GM06990 (cell line): ENCODE results near the gene SYTL5.

Experiments used
- DNase-seq: peaks from one replicate; pipeline ENCODE4 v3.0.0-alpha.2; 2011; ENCODE audit not compliant: insufficient read length; ENCODE audit errors: extremely low read depth
- H3K27me3 ChIP-seq: replicated peaks from 2 replicates; pipeline ENCODE4 v1.6.0; 2011; ENCODE audit warnings: low read length; ENCODE audit not compliant: control insufficient read depth, insufficient read depth
- H3K36me3 ChIP-seq: 2 replicates; pipeline ENCODE4 v1.5.1; 2011; ENCODE audit warnings: low read length; ENCODE audit not compliant: control insufficient read depth, insufficient read depth
- H3K4me3 ChIP-seq: replicated peaks from 2 replicates; pipeline ENCODE4 v1.5.1; 2011; ENCODE audit warnings: low read depth, mild to moderate bottlenecking, control low read depth, low read length
- TF ChIP-seq, protein P1 (sequence below): IDR thresholded peaks from 2 replicates; pipeline ENCODE4 v1.5.1; 2011; ENCODE audit warnings: low read length, control low read depth, mild to moderate bottlenecking, inconsistent platforms; ENCODE audit not compliant: insufficient read depth, poor library complexity, severe bottlenecking

Gene SYTL5

DNA sequence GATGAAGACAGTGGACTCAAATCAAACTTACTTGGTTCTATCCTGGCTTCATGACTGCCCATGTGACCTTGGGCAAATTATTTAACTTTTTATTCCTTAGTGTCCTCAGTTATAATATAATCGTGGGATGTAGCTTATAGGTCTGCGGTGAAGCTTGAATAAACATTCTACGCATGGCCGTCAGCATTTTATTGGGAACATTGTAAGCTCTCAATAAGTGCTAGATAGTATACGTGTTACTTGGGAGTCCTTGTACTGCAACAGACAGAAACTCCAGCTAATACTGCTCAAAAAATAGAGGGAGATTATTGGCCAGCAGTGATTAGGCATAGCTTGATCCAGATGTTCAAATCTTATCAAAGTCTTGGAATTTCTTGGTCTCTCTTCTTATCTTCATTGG lies 104.8 kb downstream of the SYTL5 start:
- TF ChIP-seq, protein P1, sequence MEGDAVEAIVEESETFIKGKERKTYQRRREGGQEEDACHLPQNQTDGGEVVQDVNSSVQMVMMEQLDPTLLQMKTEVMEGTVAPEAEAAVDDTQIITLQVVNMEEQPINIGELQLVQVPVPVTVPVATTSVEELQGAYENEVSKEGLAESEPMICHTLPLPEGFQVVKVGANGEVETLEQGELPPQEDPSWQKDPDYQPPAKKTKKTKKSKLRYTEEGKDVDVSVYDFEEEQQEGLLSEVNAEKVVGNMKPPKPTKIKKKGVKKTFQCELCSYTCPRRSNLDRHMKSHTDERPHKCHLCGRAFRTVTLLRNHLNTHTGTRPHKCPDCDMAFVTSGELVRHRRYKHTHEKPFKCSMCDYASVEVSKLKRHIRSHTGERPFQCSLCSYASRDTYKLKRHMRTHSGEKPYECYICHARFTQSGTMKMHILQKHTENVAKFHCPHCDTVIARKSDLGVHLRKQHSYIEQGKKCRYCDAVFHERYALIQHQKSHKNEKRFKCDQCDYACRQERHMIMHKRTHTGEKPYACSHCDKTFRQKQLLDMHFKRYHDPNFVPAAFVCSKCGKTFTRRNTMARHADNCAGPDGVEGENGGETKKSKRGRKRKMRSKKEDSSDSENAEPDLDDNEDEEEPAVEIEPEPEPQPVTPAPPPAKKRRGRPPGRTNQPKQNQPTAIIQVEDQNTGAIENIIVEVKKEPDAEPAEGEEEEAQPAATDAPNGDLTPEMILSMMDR: no peak
- H3K4me3 ChIP-seq: no peak overlapping the region
- H3K36me3 ChIP-seq: no peaks in the 10 kb centered on the region
- H3K27me3 ChIP-seq: no peaks in the 10 kb centered on the region
- DNase-seq: no peak

DNA sequence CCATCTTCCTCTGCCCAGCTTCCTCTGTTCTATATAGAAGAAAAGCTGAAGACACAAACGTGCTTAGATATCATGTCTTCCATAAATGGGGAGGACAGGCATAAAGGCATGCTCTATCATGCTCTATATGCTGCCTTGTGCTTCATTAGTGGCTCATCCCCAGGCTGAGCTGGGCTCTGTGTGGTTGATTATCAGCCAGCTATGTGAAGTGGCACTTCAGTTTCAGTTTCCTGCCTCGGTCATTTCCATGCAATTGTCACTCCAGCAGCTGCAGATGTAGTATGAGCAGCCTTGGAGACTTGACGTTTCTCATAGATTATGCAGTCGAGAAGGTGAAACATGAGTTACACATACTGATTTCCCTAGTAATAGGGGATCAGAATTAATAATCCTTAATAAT lies 106.2 kb downstream of the SYTL5 start:
- no peak overlapping the region for H3K4me3 ChIP-seq
- no peaks in the 10 kb centered on the region for H3K27me3 ChIP-seq
- TF ChIP-seq, protein P1: no peak
- no peaks in the 10 kb centered on the region for H3K36me3 ChIP-seq
- no peak for DNase-seq

GRCh38 chrX:38116706-38117105 lies 110.4 kb downstream of the SYTL5 start:
- no peak for DNase-seq
- no peak overlapping the region for H3K4me3 ChIP-seq
- no peaks in the 10 kb centered on the region for H3K27me3 ChIP-seq
- TF ChIP-seq, protein P1: no peak
- no peaks in the 10 kb centered on the region for H3K36me3 ChIP-seq

- Histone ChIP-seq H3K36me3 (no peaks in the 10 kb centered on the region), H3K27me3 (no peaks in the 10 kb centered on the region), H3K4me3 (no peak overlapping the region)
- TF ChIP-seq, protein P1: no peak
- no peak for DNase-seq
Measured at GRCh38 chrX:38117485-38117884, 111.1 kb downstream of the SYTL5 start.

DNA sequence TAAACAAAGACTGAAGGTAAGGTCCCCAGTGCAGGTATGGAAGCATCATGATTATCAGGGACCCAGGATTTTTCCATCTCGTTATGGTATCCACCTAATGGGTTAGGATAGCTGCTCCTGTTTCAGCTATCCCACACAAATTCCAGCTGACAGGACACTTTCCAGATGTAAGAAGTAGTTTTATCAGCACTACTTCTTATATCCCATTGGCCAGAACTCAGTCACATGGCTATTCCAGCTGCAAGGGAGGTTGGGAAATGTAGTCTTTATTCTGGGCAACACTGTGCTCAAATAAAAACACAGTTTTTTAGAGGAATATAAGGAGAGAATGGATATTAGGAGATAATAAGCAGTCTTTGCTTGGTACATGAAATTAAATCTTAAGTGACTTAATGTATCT lies 117.6 kb downstream of the SYTL5 start:
- no peak for DNase-seq
- Histone ChIP-seq H3K27me3 (no peaks in the 10 kb centered on the region), H3K36me3 (no peaks in the 10 kb centered on the region), H3K4me3 (no peak overlapping the region)
- TF ChIP-seq, protein P1: no peak

GRCh38 chrX:38126179-38126578 lies 119.8 kb downstream of the SYTL5 start:
- no peak overlapping the region for H3K4me3 ChIP-seq
- no peaks in the 10 kb centered on the region for H3K27me3 ChIP-seq
- no peaks in the 10 kb centered on the region for H3K36me3 ChIP-seq
- DNase-seq: no peak
- TF ChIP-seq, protein P1: no peak
